ENCODE measurements around the gene ZNF423.

GRCh38 chr16:49855822-49856671 is at the start of gene ZNF423:
- peak; percentile 17; the same call in 1 of the 2 replicates for TF ChIP-seq TAF1 (IDR thresholded peaks at IDR 0.05; ENCODE audit: borderline replicate concordance, insufficient read depth, low read length)
- TF ChIP-seq POLR2AphosphoS5 (IDR thresholded peaks at IDR 0.05; ENCODE audit: low read depth, low read length) = no peak

Measured in PFSK-1 (cell line).